Myocyte (in vitro differentiated cells): Measurements from ENCODE around the gene GAL3ST2. TPM values are rescaled to one million over a fixed set of nuclear protein-coding genes. Genes with fewer than 3 reads are reported as not detected.
"Not testable (repeated sequence)": the region's sequence is repeated elsewhere in the genome, so short reads cannot be mapped to it uniquely, and the experiment has no call there.

Experiments used
- DNase-seq: peaks from one replicate; pipeline ENCODE4 v3.0.0-alpha.2; 2012; ENCODE audit warnings: low read depth
- total RNA-seq: library from RNA; depleted of rRNA; stranded (reverse); fragments of >200 nt; gene quantifications from 2 replicates; pipeline ENCODE4 v1.2.3, GENCODE V29; 2014

The GAL3ST2 gene
- total RNA-seq, 1 donor from 2014 or later: not detected

- not testable (repeated sequence) for DNase-seq
Observed at GRCh38 chr2:241817821-241818215, 41.2 kb downstream of the GAL3ST2 start.

DNA sequence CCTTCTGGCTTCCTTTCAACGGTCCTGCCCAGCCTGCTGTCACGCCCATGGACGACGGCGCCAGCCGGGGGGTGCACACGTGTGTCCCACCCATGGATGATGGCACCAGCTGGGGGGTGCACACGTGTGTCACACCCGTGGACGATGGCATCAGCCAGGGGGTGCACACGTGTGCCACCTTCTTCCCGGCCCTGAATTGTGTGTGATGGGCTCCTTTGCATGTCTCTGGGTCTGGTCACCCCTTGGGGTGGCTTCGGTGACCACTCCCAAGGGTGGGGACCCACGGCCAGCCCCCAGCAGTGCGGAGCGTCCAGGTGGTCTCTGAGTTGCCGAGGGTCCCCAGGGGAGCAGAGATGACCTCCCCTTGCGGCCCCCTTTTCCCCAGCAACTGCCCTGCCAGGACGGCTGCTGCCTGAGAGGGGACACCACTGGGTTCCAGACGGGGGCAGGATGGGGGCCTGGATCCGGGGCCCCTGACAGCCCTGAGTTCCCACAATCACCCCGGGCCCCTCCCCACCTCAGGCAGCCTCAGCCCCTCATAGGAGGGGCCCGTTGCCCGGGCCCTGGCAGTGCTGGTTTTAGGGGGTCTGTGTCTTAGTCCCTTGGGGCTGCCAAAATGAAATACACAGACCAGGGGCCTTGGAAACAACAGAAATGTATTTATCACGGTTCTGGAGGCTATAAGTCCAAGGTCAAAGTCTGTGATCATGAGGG, 41.8 kb downstream of the GAL3ST2 start:
- no peak for DNase-seq

DNA sequence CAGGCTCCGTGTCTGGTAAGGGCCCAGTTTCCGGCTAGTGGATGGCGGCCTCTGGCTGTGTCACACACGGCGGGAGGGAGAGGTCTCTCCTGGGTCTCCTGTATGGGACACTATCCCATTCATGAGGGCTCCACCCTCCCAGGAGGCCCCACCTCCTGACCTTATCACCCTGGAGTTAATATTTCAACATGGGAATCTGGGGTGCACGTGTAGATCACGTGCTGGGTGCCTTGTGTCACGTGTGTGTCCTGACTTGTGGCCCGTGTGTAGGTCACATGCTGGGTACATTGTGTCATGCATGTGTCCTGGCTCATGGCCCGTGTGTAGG, 42.3 kb downstream of the GAL3ST2 start:
- DNase-seq: no peak

- not testable (repeated sequence) for DNase-seq
Observed at GRCh38 chr2:241819947-241820624, 43.5 kb downstream of the GAL3ST2 start.

- no peak for DNase-seq
Observed at GRCh38 chr2:241820625-241821384, 44.2 kb downstream of the GAL3ST2 start.

DNA sequence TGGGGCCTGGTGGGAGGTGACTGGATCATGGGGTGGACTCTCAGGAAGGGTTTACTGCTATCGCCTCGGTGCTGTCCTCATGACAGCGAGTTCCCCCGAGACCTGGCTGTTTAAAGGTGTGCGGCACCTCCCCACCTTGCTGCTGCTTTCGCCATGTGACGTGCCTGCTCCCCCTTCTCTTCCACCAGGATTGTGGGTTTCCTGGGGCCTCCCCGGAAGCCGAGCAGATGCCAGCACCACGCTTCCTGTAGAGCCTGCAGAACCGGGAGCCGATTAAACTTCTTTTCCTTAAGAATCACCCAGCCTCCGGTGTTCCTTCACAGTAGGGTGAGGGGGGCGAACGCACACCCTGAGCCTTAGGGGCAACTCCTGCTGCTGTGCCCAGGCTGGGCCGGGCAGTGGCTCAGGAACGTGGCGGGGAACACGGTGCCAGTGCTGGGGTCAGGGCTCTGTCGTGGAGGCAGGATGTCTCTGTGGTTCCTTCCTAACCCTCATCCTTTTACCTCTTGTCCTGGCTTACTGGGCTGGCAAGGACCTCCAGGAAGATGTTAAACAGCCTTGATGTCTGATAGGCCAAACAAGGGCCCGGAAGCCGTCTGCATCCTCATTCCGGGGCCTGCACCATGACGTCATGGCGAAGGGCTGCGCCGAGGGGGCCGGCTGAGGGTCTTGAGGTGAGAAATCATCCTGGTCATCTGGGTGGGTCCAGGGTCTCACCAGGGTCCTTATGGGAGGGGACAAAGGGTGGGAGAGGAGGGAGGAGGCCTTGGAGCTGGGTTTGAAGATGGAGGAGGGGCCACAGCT, 45.0 kb downstream of the GAL3ST2 start:
- DNase-seq: no peak

DNA sequence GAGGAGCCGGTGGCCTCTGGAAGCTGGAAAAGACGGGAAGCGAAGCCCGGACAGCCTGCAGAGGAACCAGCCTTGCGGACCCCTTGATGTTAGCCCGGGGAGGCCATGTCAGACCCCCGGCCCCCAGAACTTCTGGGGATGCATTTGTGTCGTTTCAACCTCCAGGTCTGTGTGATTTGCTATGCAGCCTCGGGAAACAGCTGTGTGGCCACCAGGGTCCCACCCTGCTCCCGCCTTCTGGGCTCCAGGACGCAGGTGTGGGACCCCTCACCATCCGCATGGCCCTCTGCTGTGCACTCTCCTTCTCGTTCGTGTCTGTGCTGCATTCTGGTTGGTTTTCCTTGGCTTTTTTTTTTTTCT, 45.6 kb downstream of the GAL3ST2 start:
- DNase-seq: no peak

GRCh38 chr2:241823531-241824437, 47.2 kb downstream of the GAL3ST2 start:
- not testable (repeated sequence) for DNase-seq

DNA sequence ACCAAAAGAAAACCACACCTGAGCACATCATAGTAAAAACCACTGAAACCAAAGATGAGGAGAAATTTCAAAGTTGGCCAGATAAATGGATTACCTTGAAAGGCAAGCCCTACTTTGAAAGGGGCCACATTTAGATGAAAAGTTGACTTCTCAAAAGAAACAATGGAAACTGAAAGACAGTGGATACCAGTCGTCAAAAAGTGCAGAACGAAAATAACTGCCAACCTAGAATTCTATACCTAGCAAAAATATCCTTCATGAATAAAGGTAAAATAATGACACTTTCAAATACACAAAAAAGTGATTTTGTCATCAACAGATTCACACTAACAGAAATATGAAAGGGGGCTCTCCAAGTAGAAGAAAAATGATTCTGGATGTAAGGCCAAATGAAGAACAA, 50.8 kb downstream of the GAL3ST2 start:
- DNase-seq: no peak

- DNase-seq: no peak
Observed at GRCh38 chr2:241833101-241833663, 56.6 kb downstream of the GAL3ST2 start.

- DNase-seq: not testable (repeated sequence)
Observed at GRCh38 chr2:241833756-241834526, 57.3 kb downstream of the GAL3ST2 start.

- no peak for DNase-seq
Observed at GRCh38 chr2:241834527-241835210, 58.0 kb downstream of the GAL3ST2 start.

DNA sequence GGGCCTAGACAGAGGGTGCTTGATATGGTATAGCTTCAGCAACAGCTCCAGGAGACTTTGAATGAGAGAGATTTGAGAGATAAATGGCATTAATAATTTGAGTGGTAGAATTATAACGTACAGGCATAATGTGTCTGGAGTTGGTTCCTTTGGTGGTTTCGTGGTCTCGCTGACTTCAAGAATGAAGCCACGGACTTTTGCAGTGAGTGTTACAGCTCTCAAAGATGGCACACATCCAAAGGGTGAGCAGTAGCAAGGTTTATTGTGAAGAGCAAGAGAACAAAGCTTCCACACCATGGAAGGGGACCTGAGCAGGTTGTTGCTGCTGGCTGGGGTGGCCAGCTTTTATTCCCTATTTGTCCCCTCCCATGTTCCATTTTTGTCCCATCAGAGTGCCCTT, 59.0 kb downstream of the GAL3ST2 start:
- DNase-seq: peak; percentile 49

DNA sequence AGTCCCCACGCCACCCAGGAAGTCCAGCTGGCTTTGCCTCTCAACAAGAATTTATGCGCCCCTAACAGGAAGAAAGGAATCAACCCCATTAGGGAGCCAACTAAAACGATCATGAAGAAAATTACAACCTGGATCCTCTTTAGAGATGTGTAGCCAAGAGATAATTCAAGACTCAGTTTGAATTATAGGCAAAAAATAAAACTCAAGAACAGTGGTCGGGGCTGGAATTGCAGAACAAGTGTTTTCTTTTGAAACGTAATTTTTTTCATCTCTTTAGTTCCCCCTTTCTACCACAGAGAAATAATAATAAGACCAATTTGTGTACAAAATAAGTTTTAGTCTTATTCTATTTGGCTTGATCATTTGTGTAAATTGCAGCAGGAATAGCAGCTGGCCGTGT, 59.7 kb downstream of the GAL3ST2 start:
- no peak for DNase-seq

DNA sequence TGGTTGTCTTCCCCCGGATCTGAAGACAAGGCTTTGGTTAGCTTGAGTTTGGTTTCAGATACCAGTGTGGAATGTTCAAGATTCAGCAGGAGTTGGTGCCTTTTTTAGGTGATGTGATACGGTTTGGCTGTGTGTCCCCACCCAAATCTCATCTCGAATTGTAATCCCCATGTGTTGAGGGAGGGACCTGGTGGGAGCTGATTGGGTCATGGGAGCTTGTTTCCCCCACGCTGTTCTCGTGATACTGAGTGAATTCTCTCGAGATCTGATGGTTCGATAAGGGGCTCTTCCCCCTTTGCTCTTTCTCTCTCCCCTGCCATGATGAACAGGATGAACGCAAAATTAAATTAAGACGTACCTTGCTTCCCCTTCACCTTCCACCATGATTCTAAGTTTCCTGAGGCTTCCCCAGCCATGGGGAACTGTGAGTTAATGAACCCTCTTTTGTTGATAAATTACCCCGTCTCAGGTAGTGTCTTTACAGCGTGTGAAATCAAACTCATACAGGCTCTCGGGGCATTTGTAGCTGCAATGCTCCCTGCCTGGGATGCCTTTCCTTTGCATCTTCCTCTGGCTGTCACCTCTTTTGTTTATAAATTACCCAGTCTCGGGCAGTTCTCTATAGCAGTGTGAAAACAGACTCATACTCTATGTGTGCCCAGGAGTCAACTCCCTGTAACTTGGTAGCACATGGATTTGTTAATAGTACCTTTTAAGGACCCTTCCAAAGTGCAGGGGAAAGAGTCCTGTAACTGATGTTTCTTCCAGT, 60.8 kb downstream of the GAL3ST2 start:
- DNase-seq: no peak

GRCh38 chr2:241841181-241842066, 64.8 kb downstream of the GAL3ST2 start:
- no peak for DNase-seq

GRCh38 chr2:241842067-241842415, 65.4 kb downstream of the GAL3ST2 start:
- DNase-seq: no peak
